ENCODE results near the gene KIF18A. TPM values are rescaled to one million over a fixed set of nuclear protein-coding genes. Genes with fewer than 3 reads are reported as not detected.
"Not testable (repeated sequence)": the region's sequence is repeated elsewhere in the genome, so short reads cannot be mapped to it uniquely, and the experiment has no call there.

The KIF18A gene
- total and polyA plus RNA-seq, 7 donors = under 0.01 to 2.7 (median 0.49) TPM

GRCh38 chr11:28098257-28098656 is 9.7 kb downstream of the KIF18A start:
- TF ChIP-seq EP300 (IDR thresholded peaks at IDR 0.05) (no peak), POLR2A (IDR thresholded peaks at IDR 0.05) (no peak), CTCF (IDR thresholded peaks at IDR 0.05) (no peak), POLR2AphosphoS5 (IDR thresholded peaks at IDR 0.05) (no peak)
- H3K36me3 ChIP-seq = no peaks in the 10 kb centered on the region
- intact Hi-C loops (cut with DNase I) = no loop called here
- no peaks in the 10 kb centered on the region for H3K27me3 ChIP-seq
- H3K27ac ChIP-seq = no peak overlapping the region
- no peaks in the 10 kb centered on the region for H3K4me1 ChIP-seq
- no peaks in the 10 kb centered on the region for H3K9me3 ChIP-seq
- WGBS, 2 donors = 91 to 92% methylated on average over 1 of the region's 1 CpG
- DNase-seq = no peak
- no peak overlapping the region for H3K4me3 ChIP-seq

- Histone ChIP-seq H3K27me3 (no peaks in the 10 kb centered on the region), H3K4me1 (no peaks in the 10 kb centered on the region), H3K9me3 (no peaks in the 10 kb centered on the region), H3K27ac (no peak overlapping the region), H3K4me3 (no peak overlapping the region), H3K36me3 (no peaks in the 10 kb centered on the region)
- DNase-seq = no peak
- no peak for TF ChIP-seq EP300 (IDR thresholded peaks at IDR 0.05)
- no peak for TF ChIP-seq POLR2A (IDR thresholded peaks at IDR 0.05)
- TF ChIP-seq CTCF (IDR thresholded peaks at IDR 0.05) = no peak
- no peak for TF ChIP-seq POLR2AphosphoS5 (IDR thresholded peaks at IDR 0.05)
- intact Hi-C loops (cut with DNase I) = no loop called here
These were observed 15.2 kb downstream of the KIF18A start for GRCh38 chr11:28092786-28093185.

GRCh38 chr11:28090052-28090749 is 17.8 kb downstream of the KIF18A start:
- TF ChIP-seq POLR2AphosphoS5 (IDR thresholded peaks at IDR 0.05) (no peak), CTCF (IDR thresholded peaks at IDR 0.05) (no peak), POLR2A (IDR thresholded peaks at IDR 0.05) (no peak), EP300 (IDR thresholded peaks at IDR 0.05) (no peak)
- 94 to 98% methylated on average over 2 of the region's 2 CpGs for WGBS, 2 donors
- H3K27me3 ChIP-seq = no peaks in the 10 kb centered on the region
- DNase-seq = no peak
- H3K27ac ChIP-seq = no peak overlapping the region
- no peaks in the 10 kb centered on the region for H3K9me3 ChIP-seq
- no peaks in the 10 kb centered on the region for H3K36me3 ChIP-seq
- H3K4me3 ChIP-seq = no peak overlapping the region
- intact Hi-C loops (cut with DNase I) = no loop called here
- H3K4me1 ChIP-seq = no peaks in the 10 kb centered on the region

- intact Hi-C loops (cut with DNase I) = no loop called here
- no peak overlapping the region for H3K4me3 ChIP-seq
- WGBS, 2 donors = 86 to 91% methylated on average over 5 of the region's 5 CpGs
- no peak overlapping the region for H3K27ac ChIP-seq
- no peaks in the 10 kb centered on the region for H3K4me1 ChIP-seq
- TF ChIP-seq POLR2AphosphoS5 (IDR thresholded peaks at IDR 0.05) (no peak), CTCF (IDR thresholded peaks at IDR 0.05) (no peak), EP300 (IDR thresholded peaks at IDR 0.05) (no peak)
- no peaks in the 10 kb centered on the region for H3K36me3 ChIP-seq
- no peak for DNase-seq
- no peaks in the 10 kb centered on the region for H3K27me3 ChIP-seq
- H3K9me3 ChIP-seq = no peaks in the 10 kb centered on the region
These were observed 18.6 kb downstream of the KIF18A start for GRCh38 chr11:28089378-28089777.

GRCh38 chr11:28087693-28088092 is 20.3 kb downstream of the KIF18A start:
- intact Hi-C loops (cut with DNase I); H3K9me3 ChIP-seq: not testable (repeated sequence)

GRCh38 chr11:28087192-28087591 is 20.8 kb downstream of the KIF18A start:
- WGBS, 2 donors = 97 to 100% methylated on average over 1 of the region's 1 CpG
- DNase-seq; H3K27ac ChIP-seq; H3K9me3 ChIP-seq; H3K36me3 ChIP-seq; H3K4me3 ChIP-seq; H3K27me3 ChIP-seq; H3K4me1 ChIP-seq; intact Hi-C loops (cut with DNase I): not testable (repeated sequence)

More at GRCh38 chr11:28087693-28088092, 20.3 kb downstream of the KIF18A start:
- not testable (repeated sequence) for H3K4me3 ChIP-seq, DNase-seq, H3K4me1 ChIP-seq, H3K27me3 ChIP-seq, H3K27ac ChIP-seq, H3K36me3 ChIP-seq
- WGBS, 2 donors = 89 to 97% methylated on average over 3 of the region's 3 CpGs

All from sigmoid colon (tissue), 7 donors.